Measurements from ENCODE around the gene ZNF580.
A peak's percentile ranks its signal among the peaks of the same experiment; 100 is the strongest.

The ZNF580 gene

DNA sequence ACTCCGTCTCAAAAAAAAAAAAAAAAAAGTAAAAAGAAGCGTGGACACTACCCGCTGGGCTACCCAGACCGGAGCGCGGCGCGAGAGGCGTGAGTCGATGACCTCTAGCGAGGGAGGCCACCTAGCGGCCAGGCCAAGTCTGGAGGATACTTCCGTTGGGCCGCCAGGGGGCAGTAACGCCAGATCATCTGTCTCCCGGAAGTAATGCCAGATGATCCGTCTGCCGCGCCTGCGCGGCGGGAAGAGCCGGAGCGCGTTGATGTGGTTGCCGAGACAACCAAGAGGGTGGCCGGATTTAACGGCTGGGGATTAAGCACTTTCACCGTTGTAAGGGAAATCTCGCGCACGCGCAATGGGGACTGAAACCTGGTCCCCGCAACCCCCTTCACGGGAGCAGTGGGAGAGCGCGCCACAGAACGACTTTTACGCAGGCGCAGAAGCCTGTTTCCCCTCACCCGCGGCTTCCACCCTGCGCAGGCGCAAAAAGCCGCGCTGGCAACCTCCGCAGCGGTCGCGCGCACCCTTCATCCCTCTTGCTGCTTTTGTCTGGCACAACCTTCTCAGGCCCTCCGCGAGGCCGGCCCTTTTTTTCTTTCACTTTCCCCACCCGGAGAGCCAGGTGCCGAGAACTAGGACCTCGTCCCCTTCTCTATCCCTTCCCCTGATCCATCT lies 13.0 kb downstream of the ZNF580 start:
- Mint-ChIP-seq H3K27me3 (peaks cover 8% of the 10 kb centered on the region), H3K4me1 (peaks cover 66% of the 10 kb centered on the region), H3K9me3 (no peaks in the 10 kb centered on the region), H3K4me3 (peak overlapping the region; percentile 99), H3K27ac (peak overlapping the region; percentile 100), H3K36me3 (ENCODE audit: low read depth) (peaks cover 37% of the 10 kb centered on the region)
- ATAC-seq (peak; percentile 39), DNase-seq (peak; percentile 98)

DNA sequence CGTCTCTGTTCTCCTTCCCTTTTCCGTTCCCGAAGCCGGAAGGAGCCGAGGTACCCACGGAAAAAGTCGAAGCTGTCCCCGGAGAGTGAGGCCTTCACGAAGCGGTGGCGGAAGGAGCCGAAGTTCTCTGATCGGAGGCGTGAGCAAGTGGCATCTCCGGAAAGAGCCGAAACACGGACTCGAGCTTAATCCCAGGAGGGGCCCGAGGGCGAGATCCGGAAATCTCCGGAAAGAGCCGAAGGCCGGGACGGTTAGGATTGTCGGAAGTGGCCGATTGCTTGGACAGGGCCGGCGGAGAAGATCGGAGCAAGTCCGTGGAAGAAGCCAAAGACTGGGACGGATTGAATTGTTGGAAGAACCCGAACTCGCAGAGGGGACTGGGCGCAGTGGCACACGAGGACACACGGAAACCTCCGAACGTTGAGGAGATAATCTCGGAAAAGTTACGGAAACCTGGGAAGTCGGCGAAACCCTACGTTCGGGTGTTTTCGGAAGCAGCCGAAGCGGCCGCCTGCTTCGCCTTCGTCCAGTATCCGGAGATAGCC lies 13.6 kb downstream of the ZNF580 start:
- peaks cover 39% of the 10 kb centered on the region for H3K36me3 Mint-ChIP-seq (ENCODE audit: low read depth)
- H3K27me3 Mint-ChIP-seq, result peaks cover 8% of the 10 kb centered on the region
- peak overlapping the region; percentile 100 for H3K27ac Mint-ChIP-seq
- H3K4me1 Mint-ChIP-seq, result peaks cover 64% of the 10 kb centered on the region
- peak; percentile 98 for DNase-seq
- no peaks in the 10 kb centered on the region for H3K9me3 Mint-ChIP-seq
- peak; percentile 62 for ATAC-seq
- H3K4me3 Mint-ChIP-seq, result peak overlapping the region; percentile 99

DNA sequence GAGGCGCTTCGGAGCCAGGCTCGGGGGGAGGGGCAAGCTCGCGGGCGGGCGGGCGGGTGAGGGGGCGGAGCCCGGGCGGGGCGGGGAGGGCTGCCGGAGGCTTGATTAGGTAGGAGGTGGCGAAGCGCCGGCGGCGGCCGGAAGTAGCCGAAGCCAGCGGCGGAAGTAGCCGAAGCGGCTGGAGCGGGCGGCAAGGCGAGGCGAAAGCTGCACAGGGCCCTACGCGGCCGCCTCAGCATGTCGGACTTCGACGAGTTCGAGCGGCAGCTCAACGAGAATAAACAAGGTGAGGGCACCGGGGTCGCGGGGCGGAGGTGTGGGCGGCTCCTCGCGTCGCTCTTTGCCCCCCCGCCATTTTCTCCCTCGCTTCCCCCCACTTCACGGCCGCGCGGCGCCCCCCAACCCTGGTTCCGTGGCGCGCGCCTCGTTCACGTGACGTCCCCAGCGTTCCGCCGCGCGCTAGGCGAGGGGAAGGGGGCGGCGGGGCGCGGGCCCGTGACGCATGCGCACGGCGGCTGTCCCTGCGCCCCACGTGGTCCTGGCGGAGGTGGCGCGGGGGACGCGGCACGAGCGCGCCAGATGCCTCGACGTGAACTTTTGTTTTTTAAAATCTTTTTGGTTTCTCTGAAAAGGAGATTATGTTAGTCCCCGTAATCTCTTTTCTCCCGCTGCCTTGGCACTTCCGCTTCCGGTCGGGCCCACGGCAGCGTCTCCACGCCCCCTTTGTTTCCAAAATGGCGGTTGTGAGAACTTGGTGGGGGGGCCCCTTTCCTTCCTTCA lies 14.3 kb downstream of the ZNF580 start, which contains the start of gene U2AF2:
U2AF2 (plus strand) TSS at position 168 of the 780 bp plus-strand sequence; CDS start at position 238, 70 bp downstream.
- peak within 1 kb of the TSS; percentile 99 for H3K4me3 Mint-ChIP-seq
- peaks cover 41% of the 10 kb centered on the region for H3K36me3 Mint-ChIP-seq (ENCODE audit: low read depth)
- H3K9me3 Mint-ChIP-seq, result no peaks in the 10 kb centered on the region
- H3K27ac Mint-ChIP-seq, result peak within 1 kb of the TSS; percentile 100
- peak; percentile 48 for ATAC-seq
- peaks cover 8% of the 10 kb centered on the region for H3K27me3 Mint-ChIP-seq
- peaks cover 62% of the 10 kb centered on the region for H3K4me1 Mint-ChIP-seq
- DNase-seq, result peak; percentile 97

DNA sequence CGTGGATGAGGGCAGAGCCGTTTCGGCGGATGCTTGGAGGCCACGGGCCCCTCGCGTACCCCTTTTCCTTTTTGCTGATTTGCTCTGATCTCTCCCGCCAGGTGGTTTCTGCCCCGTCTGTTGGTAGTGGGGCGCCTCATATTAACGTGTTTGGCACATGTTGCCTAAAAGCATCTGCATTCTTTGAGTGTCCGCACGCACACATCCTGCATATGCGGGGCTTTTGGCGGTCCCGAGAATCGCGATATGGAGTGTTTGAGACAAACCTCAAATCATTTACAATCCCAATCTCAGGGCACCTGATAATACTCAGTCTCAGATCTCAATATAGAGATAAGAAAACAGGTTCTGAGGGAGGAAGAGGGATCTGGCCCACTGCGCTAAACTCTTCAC lies 14.8 kb downstream of the ZNF580 start:
- Mint-ChIP-seq H3K27ac (peak overlapping the region; percentile 99), H3K4me3 (peak overlapping the region; percentile 99), H3K27me3 (peaks cover 8% of the 10 kb centered on the region), H3K4me1 (peaks cover 59% of the 10 kb centered on the region), H3K36me3 (ENCODE audit: low read depth) (peaks cover 41% of the 10 kb centered on the region), H3K9me3 (no peaks in the 10 kb centered on the region)
- no peak for ATAC-seq
- DNase-seq, result no peak

DNA sequence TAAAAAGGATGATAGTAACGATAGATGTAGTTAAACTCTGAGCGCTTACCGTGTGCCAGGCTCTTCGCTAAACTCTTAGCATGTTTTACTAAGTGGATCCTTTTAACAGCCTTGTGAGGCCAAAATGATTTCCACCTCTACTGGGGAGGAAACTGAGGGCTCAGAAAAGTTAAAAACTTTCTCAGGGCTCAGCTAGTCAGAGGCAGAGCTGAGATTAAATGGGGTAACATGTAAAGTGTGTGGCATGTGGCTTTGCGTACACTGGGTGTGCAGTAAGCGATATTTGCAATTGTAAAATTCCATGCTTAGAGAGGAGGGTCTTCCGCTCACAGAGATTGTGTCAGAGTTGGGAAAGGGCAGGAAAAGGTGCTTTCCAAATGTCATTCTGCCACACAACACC lies 15.8 kb downstream of the ZNF580 start:
- peaks cover 8% of the 10 kb centered on the region for H3K27me3 Mint-ChIP-seq

DNA sequence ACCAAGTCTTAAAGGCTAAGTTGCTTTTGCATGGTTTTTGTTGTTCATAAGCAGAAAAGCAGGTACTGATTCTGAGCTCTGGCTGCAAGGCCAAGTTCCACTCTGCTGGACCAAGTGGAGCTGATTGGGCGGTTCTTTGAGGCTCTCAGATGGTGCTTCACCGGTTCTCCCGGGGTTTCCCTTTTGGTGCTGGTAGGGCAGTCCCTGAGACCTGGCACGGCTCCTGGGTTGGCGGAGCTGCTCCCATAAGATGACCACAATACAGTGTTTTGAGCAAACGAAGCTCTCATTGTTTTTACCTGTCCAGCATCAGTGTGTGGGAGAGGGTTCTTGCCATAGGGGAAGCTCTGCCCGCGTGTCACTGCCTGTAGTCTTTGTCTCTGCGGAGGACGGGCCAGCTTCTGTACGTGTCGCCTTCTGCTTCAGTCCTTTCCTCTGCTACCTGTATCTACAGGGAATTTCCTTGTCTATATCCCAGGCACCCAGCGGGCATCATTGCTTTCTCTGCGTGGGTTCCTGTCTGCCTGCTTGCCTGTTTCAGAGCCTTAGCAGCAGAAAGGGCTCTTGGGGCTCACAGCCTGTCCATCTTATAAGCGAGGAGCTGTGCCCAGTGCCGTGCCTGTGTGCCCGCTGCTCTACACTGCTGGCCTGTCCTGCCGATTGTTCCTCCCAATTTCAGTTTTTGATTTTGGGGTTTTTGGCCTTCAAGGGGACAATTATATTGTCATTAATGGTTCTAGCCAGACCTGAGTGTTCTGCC lies 16.4 kb downstream of the ZNF580 start:
- peaks cover 47% of the 10 kb centered on the region for H3K36me3 Mint-ChIP-seq (ENCODE audit: low read depth)
- DNase-seq, result peak; percentile 37

More for the DNA sequence above, 15.8 kb downstream of the ZNF580 start:
- Mint-ChIP-seq H3K4me1 (peaks cover 56% of the 10 kb centered on the region), H3K27ac (peak overlapping the region; percentile 99), H3K9me3 (no peaks in the 10 kb centered on the region), H3K4me3 (peak overlapping the region; percentile 99), H3K36me3 (ENCODE audit: low read depth) (peaks cover 43% of the 10 kb centered on the region)
- ATAC-seq (no peak), DNase-seq (no peak)

DNA sequence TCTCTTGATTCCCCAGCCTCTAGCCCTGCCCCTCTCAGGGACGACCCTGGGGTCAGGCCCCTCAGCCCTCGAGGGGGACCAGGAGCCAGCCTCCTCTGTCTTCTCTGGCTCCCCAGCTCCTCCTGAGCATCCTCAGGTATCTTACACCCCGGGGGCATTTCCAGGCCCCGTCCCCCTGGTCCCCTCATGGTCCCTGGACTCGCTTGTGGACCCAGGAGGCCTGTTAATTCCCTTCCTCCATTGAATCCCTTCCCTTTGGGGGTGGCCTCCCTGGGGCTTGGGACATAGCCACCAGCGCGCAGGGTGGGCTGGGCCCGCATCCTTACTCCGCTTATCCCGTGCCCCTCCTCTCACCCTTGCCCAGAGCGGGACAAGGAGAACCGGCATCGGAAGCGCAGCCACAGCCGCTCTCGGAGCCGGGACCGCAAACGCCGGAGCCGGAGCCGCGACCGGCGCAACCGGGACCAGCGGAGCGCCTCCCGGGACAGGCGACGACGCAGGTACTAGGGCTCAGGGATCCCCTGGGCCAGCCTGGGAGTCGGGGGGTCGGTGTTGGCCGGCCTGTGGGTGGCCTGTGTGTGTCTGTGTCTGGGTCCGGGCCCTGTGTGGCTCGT lies 18.2 kb downstream of the ZNF580 start:
- no peak for ATAC-seq
- Mint-ChIP-seq H3K4me3 (peak overlapping the region; percentile 99), H3K36me3 (ENCODE audit: low read depth) (peaks cover 59% of the 10 kb centered on the region), H3K4me1 (peaks cover 52% of the 10 kb centered on the region), H3K27me3 (peaks cover 4% of the 10 kb centered on the region), H3K9me3 (no peaks in the 10 kb centered on the region), H3K27ac (peak overlapping the region; percentile 72)
- no peak for DNase-seq

More for the DNA sequence above, 16.4 kb downstream of the ZNF580 start:
- H3K9me3 Mint-ChIP-seq, result no peaks in the 10 kb centered on the region
- peak overlapping the region; percentile 99 for H3K27ac Mint-ChIP-seq
- H3K4me3 Mint-ChIP-seq, result peak overlapping the region; percentile 99
- no peak for ATAC-seq
- H3K4me1 Mint-ChIP-seq, result peaks cover 55% of the 10 kb centered on the region
- H3K27me3 Mint-ChIP-seq, result peaks cover 8% of the 10 kb centered on the region

DNA sequence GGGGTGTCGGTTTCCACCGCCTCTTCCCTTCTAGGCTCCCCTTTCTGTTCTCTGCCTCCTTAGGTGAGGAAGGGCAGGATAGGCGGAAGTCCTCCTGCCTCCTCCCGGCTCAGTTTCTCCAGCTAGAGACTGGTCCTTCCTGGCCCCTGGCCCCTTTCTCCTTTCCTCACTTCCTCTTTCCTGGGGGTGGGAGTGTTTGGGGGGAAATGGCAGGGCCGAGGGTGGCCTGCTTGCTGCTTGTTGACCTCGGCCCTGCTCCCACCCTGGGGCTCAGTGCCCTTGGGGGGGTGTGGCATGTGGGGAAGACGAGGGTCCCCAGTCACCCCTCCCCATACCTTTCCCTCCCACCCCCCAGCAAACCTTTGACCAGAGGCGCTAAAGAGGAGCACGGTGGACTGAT lies 19.0 kb downstream of the ZNF580 start:
- ATAC-seq, result no peak
- Mint-ChIP-seq H3K4me3 (no peak overlapping the region), H3K27me3 (peaks cover 1% of the 10 kb centered on the region), H3K27ac (peak overlapping the region; percentile 72), H3K9me3 (no peaks in the 10 kb centered on the region), H3K4me1 (peaks cover 47% of the 10 kb centered on the region), H3K36me3 (ENCODE audit: low read depth) (peaks cover 62% of the 10 kb centered on the region)
- no peak for DNase-seq

DNA sequence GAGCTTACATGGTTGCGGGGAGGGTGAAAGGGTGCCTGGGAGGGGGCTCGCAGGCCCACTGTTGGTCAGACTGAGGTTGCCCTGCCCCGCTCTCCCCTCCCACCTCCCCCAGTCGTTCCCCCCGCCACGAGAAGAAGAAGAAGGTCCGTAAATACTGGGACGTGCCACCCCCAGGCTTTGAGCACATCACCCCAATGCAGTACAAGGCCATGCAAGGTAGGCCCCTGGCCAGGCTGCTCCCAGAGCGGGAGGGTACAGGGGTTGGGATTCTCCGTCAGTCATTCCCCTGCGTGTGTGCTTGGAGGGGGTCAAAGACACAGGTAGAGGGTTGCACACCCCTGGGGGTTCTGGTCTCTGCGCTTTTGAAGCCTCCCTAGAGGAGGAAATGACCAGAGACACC lies 19.6 kb downstream of the ZNF580 start:
- peaks cover under 1% of the 10 kb centered on the region for H3K27me3 Mint-ChIP-seq
- H3K27ac Mint-ChIP-seq, result peak overlapping the region; percentile 52
- H3K9me3 Mint-ChIP-seq, result no peaks in the 10 kb centered on the region
- ATAC-seq (no peak), DNase-seq (no peak)
- peaks cover 47% of the 10 kb centered on the region for H3K4me1 Mint-ChIP-seq
- no peak overlapping the region for H3K4me3 Mint-ChIP-seq
- H3K36me3 Mint-ChIP-seq (ENCODE audit: low read depth), result peaks cover 63% of the 10 kb centered on the region

DNA sequence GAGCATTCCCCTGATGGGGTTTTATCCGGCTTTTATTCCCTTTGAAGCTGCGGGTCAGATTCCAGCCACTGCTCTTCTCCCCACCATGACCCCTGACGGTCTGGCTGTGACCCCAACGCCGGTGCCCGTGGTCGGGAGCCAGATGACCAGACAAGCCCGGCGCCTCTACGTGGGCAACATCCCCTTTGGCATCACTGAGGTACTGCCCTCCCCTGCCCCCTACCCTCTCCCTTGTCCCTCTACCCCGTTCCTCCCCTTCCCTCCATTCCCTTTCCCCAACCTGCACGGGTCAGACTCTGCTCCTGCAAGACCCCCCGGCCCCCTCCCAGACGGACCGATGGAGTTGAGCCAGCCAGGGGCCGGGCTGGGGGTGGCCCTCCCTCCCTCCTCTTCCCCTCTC lies 20.2 kb downstream of the ZNF580 start:
- no peak for DNase-seq
- no peaks in the 10 kb centered on the region for H3K9me3 Mint-ChIP-seq
- H3K27me3 Mint-ChIP-seq, result no peaks in the 10 kb centered on the region
- no peak overlapping the region for H3K4me3 Mint-ChIP-seq
- H3K36me3 Mint-ChIP-seq (ENCODE audit: low read depth), result peaks cover 60% of the 10 kb centered on the region
- H3K4me1 Mint-ChIP-seq, result peaks cover 42% of the 10 kb centered on the region
- no peak for ATAC-seq
- no peak overlapping the region for H3K27ac Mint-ChIP-seq

DNA sequence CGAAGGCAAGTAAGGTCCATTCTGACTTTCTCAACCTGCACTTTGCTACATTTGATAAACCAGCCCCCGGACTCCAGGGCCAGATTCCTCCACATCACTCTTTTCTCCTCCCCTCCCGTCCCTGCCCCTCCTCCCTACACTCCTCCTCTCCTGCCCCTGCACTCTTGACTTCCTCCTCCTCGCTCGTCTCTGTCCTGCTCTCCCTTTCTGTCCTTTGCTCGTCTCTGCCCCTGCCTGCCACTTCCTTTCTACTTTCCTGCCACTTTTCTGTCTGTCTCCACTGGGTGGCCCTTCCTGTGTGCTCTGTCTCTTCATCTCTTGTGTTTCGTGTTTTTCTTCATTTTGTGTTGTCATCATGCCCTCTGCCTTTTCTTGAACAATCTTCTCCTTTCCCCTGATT lies 21.0 kb downstream of the ZNF580 start:
- Mint-ChIP-seq H3K27ac (peak overlapping the region; percentile 36), H3K9me3 (no peaks in the 10 kb centered on the region), H3K27me3 (no peaks in the 10 kb centered on the region), H3K36me3 (ENCODE audit: low read depth) (peaks cover 53% of the 10 kb centered on the region), H3K4me3 (no peak overlapping the region), H3K4me1 (peaks cover 35% of the 10 kb centered on the region)
- no peak for DNase-seq
- ATAC-seq, result no peak

DNA sequence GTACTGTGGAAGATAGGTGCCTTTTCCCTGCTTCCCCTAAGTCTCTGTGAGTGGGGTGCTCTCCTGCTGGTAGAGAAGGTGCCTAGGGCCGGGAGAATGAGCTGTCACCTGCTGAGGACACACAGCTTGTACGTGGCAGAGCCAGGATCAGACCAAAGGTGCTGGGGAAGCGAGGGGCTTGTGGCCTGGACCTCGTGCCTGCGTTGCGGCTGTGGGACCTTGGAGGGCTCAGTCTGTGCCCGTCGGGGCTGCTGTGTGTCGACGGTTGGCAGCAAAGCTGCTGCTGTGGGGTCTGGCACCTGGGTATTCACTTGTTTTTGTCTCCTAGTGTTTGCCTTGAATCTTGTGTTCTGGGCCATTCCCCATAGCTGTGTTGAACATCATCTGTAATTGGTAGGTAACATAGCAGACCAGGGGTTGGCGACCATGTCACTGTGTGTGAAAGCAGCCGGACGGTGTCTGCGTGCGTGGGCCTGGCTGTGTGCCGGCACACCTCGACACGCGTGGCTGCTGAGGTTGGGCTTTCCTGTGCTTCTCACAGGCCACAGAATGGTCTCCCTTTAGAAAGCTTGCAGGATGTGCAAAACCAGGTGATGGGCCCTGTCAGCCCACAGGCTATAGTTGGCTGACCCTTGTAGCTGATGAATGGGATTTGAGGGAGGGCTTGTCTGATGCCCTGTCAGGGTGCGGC lies 23.2 kb downstream of the ZNF580 start:
- Mint-ChIP-seq H3K27ac (no peak overlapping the region), H3K36me3 (ENCODE audit: low read depth) (peaks cover 49% of the 10 kb centered on the region), H3K4me3 (no peak overlapping the region), H3K4me1 (peaks cover 16% of the 10 kb centered on the region), H3K27me3 (no peaks in the 10 kb centered on the region), H3K9me3 (no peaks in the 10 kb centered on the region)
- no peak for ATAC-seq
- no peak for DNase-seq

DNA sequence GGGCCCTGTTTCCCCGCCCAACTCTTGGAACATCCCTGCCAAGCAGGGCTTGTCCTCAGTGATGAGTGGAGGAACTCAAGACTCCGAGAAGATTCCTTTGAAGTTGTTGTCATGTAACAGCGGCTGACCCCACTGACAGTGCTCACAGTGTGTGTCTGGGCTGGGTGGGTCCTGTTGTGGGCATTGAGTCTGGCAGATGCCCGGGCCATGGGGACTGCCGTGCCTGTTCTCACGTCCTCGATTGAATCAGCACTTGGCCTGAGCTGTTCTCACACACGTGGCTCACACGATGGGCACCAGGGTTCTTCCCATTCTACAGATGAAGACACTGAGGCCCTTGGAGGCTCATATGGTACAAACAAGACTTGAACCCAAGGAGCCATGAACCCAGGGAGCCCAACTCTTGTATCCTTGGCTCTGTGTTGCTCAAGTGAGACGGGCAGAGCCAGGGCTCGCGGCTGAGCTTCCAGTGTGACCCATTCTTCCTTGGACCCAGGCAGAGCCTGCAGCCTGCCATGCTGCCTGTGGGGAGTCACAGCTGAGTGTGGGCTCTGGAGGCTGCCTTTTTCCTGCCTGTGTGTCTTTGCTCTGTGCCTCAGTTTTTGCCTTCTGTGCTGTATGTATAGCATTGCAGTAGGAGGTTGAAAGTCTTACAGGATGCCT lies 25.7 kb downstream of the ZNF580 start:
- ATAC-seq, result no peak
- H3K36me3 Mint-ChIP-seq (ENCODE audit: low read depth), result peaks cover 54% of the 10 kb centered on the region
- no peaks in the 10 kb centered on the region for H3K9me3 Mint-ChIP-seq
- DNase-seq, result no peak
- H3K4me3 Mint-ChIP-seq, result no peak overlapping the region
- H3K4me1 Mint-ChIP-seq, result peaks cover 18% of the 10 kb centered on the region
- no peak overlapping the region for H3K27ac Mint-ChIP-seq
- no peaks in the 10 kb centered on the region for H3K27me3 Mint-ChIP-seq

Data from activated naive CD8-positive, alpha-beta T cell treated with anti-CD3 and anti-CD28 coated beads, Interleukin-2, amount 50 U/mL, for 24 hours (primary cell).